Hepatocyte (in vitro differentiated cells): Measurements from ENCODE around the gene ACADM.

Experiments
- CTCF ChIP-seq: fragments of 200-600 bp; sonication (generic); IDR thresholded peaks from 2 replicates; pipeline ENCODE4 v1.5.1; 2016; ENCODE audit warnings: antibody characterized with exemption, mild to moderate bottlenecking; ENCODE audit not compliant: poor library complexity
- EZH2 ChIP-seq: fragments of 200-600 bp; sonication (generic); IDR thresholded peaks from 2 replicates; pipeline ENCODE4 v1.6.1; 2016; ENCODE audit warnings: antibody characterized with exemption, mild to moderate bottlenecking, borderline replicate concordance
- EZH2phosphoT487 ChIP-seq: fragments of 200-600 bp; sonication (generic); IDR thresholded peaks from one replicate; pipeline ENCODE4 v1.6.1; 2018; ENCODE audit warnings: antibody characterized with exemption, mild to moderate bottlenecking, low read depth, moderate library complexity; ENCODE audit not compliant: unreplicated experiment, severe bottlenecking

DNA sequence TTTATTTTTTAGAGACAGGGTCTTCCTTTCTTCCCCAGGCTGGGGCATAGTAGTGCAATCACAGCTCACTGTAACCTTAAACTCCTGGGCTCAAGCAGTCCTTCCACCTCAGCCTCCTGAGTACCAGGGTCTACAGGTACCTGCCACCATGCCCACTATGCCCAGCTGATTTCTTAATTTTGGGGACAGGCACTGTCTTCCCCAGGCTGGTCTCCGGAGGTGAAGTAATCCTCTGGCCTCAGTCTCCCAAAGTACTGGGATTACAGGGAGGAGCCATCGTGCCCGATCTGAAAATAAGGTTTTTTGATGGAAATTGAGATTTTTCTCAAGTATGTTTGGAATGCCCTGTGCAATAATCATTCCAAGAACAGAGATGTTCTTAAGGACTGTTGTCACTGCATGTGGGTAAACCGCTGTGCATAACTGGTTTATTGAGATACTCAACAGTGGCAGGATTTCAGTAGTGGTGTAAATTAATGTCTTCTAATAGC lies 71.2 kb downstream of the ACADM start:
- no peak for TF ChIP-seq CTCF
- no peak for TF ChIP-seq EZH2phosphoT487
- no peak for TF ChIP-seq EZH2
